ENCODE results near the gene CRHR1. TPM values are rescaled to one million over a fixed set of nuclear protein-coding genes. Genes with fewer than 3 reads are reported as not detected.

The CRHR1 gene
- total and polyA plus RNA-seq, 7 donors, result 0.09 to 0.30 TPM; not detected in 5

DNA sequence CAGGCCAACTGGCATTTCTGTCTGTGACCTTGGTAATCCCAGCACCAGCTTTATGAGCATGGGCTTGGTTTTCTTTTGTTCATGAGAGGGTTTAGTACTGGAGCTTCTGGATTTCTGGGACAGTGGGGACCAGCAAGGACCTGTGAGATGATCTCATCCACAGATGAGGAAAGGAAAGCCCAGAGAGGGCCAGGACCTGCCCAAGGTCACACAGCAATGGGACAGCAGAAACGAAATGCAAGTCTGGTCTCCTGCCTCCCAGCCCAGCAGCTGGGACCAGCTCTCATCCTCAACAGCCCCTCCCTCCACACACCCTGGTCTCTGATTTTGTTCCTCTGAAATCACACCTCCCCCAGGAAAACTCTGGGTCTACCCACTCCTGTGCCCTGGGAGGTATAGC lies 67.8 kb downstream of the CRHR1 start:
- H3K27me3 ChIP-seq (ENCODE audit: insufficient read depth in 3 of 3, low read length in 2 of 3), result peaks cover 0 to 6% (median 0%) of the 10 kb centered on the region in 3 donors
- DNase-seq (no peak), ATAC-seq (no peak)
- H3K27ac ChIP-seq, result no peak overlapping the region
- TF ChIP-seq, protein P1, sequence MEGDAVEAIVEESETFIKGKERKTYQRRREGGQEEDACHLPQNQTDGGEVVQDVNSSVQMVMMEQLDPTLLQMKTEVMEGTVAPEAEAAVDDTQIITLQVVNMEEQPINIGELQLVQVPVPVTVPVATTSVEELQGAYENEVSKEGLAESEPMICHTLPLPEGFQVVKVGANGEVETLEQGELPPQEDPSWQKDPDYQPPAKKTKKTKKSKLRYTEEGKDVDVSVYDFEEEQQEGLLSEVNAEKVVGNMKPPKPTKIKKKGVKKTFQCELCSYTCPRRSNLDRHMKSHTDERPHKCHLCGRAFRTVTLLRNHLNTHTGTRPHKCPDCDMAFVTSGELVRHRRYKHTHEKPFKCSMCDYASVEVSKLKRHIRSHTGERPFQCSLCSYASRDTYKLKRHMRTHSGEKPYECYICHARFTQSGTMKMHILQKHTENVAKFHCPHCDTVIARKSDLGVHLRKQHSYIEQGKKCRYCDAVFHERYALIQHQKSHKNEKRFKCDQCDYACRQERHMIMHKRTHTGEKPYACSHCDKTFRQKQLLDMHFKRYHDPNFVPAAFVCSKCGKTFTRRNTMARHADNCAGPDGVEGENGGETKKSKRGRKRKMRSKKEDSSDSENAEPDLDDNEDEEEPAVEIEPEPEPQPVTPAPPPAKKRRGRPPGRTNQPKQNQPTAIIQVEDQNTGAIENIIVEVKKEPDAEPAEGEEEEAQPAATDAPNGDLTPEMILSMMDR (IDR thresholded peaks at IDR 0.05), result no peak
- H3K4me3 ChIP-seq, result no peak overlapping the region
- intact Hi-C loops (cut with DNase I), result loop anchor here (5.0 kb wide), 1 partner anchor 210 kb away; no protein-coding TSS in a partner anchor
- WGBS, 3 donors, result 63 to 85% (median 71%) methylated on average over 1 of the region's 1 CpG
- no peaks in the 10 kb centered on the region for H3K36me3 ChIP-seq (ENCODE audit: insufficient read depth in 1 of 2, low read depth in 1 of 2)
- H3K4me1 ChIP-seq, result peaks cover 5% of the 10 kb centered on the region
- H3K9me3 ChIP-seq, result no peaks in the 10 kb centered on the region

DNA sequence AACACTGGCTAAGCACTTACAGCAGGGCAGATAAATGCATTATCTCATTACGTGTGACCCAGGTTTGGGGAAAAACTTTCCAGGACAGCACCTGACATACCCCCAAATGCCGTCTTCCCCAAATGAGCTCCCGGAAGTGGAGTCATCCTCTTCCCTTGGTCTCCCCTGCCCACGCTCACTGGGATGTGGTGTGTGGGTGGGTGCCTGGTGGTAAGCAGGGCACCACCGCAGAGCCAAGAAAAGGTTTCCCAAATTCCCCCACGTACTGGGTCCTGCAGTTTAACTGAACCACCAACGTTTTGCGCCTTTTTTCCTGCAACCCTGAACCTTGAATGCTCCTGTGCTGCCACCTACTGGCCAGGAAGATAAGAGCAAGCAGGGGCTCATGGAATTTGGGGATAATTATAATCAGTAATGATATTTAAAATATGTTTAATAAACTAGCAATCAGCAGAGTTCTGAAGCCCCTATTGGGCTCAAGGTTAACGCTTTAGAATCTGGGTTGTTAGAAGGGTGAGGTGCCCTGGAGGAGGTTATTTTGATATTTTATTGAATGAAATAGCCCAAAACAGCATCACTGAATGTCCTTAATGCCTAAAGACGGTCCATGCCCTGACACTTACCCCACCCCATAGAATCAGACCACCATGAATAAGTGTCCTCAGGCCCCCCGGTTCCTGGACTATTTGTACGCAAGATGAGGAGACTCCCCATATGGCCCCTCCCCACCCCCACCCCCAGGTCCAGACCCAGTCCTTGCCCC lies 68.6 kb downstream of the CRHR1 start:
- TF ChIP-seq, protein P1 (IDR thresholded peaks at IDR 0.05), result peak; percentile 86
- Histone ChIP-seq H3K27me3 (ENCODE audit: insufficient read depth in 3 of 3, low read length in 2 of 3) (peaks cover 0 to 6% (median 0%) of the 10 kb centered on the region in 3 donors), H3K36me3 (ENCODE audit: insufficient read depth in 1 of 2, low read depth in 1 of 2) (no peaks in the 10 kb centered on the region), H3K4me1 (peaks cover 5% of the 10 kb centered on the region), H3K4me3 (no peak overlapping the region), H3K9me3 (no peaks in the 10 kb centered on the region), H3K27ac (no peak overlapping the region)
- 20 to 24% (median 23%) methylated on average over 12 of the region's 12 CpGs for WGBS, 3 donors
- intact Hi-C loops (cut with DNase I), result loop anchor here (5.0 kb wide), 1 partner anchor 210 kb away; no protein-coding TSS in a partner anchor
- DNase-seq (peak in 1 of 2 donors; percentile 37), ATAC-seq (peak in 1 of 4 donors; percentile 35)

DNA sequence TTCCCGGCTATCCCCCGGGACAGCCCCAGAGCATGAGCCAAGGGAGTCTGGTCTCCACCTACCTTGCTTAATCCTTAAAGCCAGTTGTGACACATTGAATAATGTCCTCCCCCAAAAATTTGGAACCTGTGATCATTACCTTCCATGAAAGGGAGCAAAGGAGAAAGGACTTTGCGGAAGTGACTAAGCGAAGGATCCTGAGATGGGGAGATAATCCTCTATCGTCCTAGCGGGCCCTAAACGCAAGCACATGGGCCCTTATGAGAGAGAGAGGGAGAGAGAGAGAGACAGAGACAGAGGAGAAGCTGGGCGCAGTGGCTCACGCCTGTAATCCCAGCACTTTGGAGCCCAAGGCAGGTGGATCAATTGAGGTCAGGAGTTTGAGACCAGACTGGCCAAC lies 70.1 kb downstream of the CRHR1 start:
- peaks cover 0 to 12% (median 0%) of the 10 kb centered on the region in 3 donors for H3K27me3 ChIP-seq (ENCODE audit: insufficient read depth in 3 of 3, low read length in 2 of 3)
- H3K4me3 ChIP-seq, result no peak overlapping the region
- intact Hi-C loops (cut with DNase I), result loop anchor here (5.0 kb wide), 1 partner anchor 212 kb away; no protein-coding TSS in a partner anchor
- TF ChIP-seq, protein P1 (IDR thresholded peaks at IDR 0.05), result no peak
- ATAC-seq (no peak), DNase-seq (no peak)
- 82 to 88% (median 85%) methylated on average over 9 of the region's 9 CpGs for WGBS, 3 donors
- no peaks in the 10 kb centered on the region for H3K36me3 ChIP-seq (ENCODE audit: insufficient read depth in 1 of 2, low read depth in 1 of 2)
- H3K27ac ChIP-seq, result no peak overlapping the region
- no peaks in the 10 kb centered on the region for H3K4me1 ChIP-seq
- no peaks in the 10 kb centered on the region for H3K9me3 ChIP-seq

DNA sequence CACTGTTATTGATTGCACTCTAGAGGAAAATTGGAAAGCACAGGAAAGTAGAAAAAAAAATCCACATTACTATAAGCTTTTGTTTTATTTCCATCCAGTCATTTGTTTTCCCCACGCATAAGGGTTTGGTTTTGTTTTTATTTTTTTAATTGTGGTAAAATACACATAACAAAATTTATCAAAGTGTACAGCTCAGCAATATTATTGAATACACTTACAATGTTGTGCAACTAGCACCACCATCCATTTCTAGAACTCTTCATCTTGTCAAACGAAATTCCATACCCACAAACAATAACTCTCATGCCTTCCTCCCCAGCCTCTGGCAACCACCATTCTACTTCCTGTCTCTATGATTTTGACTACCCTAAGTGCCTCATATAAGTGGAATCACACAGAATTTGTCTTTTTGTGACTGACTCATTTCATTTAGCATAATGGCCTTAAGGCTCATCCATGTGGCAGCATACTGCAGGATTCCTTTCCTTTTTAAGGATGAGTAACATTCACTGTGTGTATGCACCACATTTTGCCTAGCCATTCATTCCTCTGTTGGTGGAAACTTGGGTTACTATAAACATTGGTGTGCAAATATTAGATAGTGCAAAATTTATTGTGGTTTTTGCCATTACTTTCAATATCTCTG lies 71.7 kb downstream of the CRHR1 start:
- WGBS, 3 donors, result 67 to 77% (median 69%) methylated on average over 2 of the region's 2 CpGs
- intact Hi-C loops (cut with DNase I), result no loop called here
- DNase-seq (no peak), ATAC-seq (no peak)
- no peaks in the 10 kb centered on the region for H3K4me1 ChIP-seq
- H3K27me3 ChIP-seq (ENCODE audit: insufficient read depth in 3 of 3, low read length in 2 of 3), result peaks cover 0 to 12% (median 0%) of the 10 kb centered on the region in 3 donors
- H3K9me3 ChIP-seq, result no peaks in the 10 kb centered on the region
- no peak overlapping the region for H3K27ac ChIP-seq
- H3K4me3 ChIP-seq, result no peak overlapping the region
- H3K36me3 ChIP-seq (ENCODE audit: insufficient read depth in 1 of 2, low read depth in 1 of 2), result no peaks in the 10 kb centered on the region
- TF ChIP-seq, protein P1 (IDR thresholded peaks at IDR 0.05), result no peak

Data from psoas muscle (tissue), 8 donors.